Nephron progenitor cell (in vitro differentiated cells): ENCODE results near the gene TSPAN32.

Experiments
- DNase-seq: peaks from one replicate; pipeline ENCODE4 v3.0.0; 2021
- H3K27ac Mint-ChIP-seq: 2 replicates; pipeline ENCODE4 v1.8.0; 2021; ENCODE audit warnings: mild to moderate bottlenecking, moderate library complexity, mixed read lengths
- H3K27me3 Mint-ChIP-seq: 2 replicates; pipeline ENCODE4 v1.8.0; 2021; ENCODE audit warnings: mild to moderate bottlenecking, low read depth, mixed read lengths; ENCODE audit not compliant: poor library complexity
- H3K36me3 Mint-ChIP-seq: 2 replicates; pipeline ENCODE4 v1.8.0; 2021; ENCODE audit warnings: low read depth, mixed read lengths
- H3K4me1 Mint-ChIP-seq: 2 replicates; pipeline ENCODE4 v1.8.0; 2021; ENCODE audit warnings: mixed read lengths
- H3K4me3 Mint-ChIP-seq: 2 replicates; pipeline ENCODE4 v1.8.0; 2021; ENCODE audit warnings: mild to moderate bottlenecking, moderate library complexity, mixed read lengths
- H3K9me3 Mint-ChIP-seq: 2 replicates; pipeline ENCODE4 v1.8.0; 2021; ENCODE audit warnings: mild to moderate bottlenecking, moderate library complexity, mixed read lengths
- TF ChIP-seq, protein P1 (sequence below): fragments of 200-600 bp; sonication (generic); IDR thresholded peaks from 2 replicates; pipeline ENCODE4 v1.5.0; 2021; ENCODE audit warnings: antibody characterized with exemption

The TSPAN32 gene

DNA sequence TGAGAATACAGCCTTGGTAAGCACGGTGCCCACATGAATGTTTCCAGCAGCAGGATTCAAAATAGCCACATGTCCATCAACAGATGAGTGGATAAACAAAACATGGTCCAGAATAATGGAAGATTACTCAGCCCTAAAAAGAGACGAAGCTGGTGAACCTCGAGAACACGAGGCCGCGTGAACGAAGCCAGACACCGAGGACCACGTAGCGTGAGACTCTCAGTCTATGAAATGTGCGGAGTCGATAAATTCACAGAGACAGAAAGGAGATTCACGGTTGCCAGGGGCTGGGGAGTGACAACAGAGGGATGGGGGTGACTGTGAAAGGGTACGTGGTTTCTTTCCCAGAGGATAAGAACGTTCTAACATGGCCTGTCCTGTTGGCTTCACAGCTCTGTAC, 28.5 kb upstream of the TSPAN32 start:
- no peak for DNase-seq
- Mint-ChIP-seq H3K27me3 (peaks cover 69% of the 10 kb centered on the region), H3K27ac (peak overlapping the region; percentile 28), H3K9me3 (peaks cover 16% of the 10 kb centered on the region), H3K4me3 (no peak overlapping the region), H3K4me1 (peaks cover 9% of the 10 kb centered on the region), H3K36me3 (no peaks in the 10 kb centered on the region)
- TF ChIP-seq, protein P1, sequence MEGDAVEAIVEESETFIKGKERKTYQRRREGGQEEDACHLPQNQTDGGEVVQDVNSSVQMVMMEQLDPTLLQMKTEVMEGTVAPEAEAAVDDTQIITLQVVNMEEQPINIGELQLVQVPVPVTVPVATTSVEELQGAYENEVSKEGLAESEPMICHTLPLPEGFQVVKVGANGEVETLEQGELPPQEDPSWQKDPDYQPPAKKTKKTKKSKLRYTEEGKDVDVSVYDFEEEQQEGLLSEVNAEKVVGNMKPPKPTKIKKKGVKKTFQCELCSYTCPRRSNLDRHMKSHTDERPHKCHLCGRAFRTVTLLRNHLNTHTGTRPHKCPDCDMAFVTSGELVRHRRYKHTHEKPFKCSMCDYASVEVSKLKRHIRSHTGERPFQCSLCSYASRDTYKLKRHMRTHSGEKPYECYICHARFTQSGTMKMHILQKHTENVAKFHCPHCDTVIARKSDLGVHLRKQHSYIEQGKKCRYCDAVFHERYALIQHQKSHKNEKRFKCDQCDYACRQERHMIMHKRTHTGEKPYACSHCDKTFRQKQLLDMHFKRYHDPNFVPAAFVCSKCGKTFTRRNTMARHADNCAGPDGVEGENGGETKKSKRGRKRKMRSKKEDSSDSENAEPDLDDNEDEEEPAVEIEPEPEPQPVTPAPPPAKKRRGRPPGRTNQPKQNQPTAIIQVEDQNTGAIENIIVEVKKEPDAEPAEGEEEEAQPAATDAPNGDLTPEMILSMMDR, result no peak

- no peaks in the 10 kb centered on the region for H3K36me3 Mint-ChIP-seq
- H3K9me3 Mint-ChIP-seq, result peaks cover 17% of the 10 kb centered on the region
- H3K4me3 Mint-ChIP-seq, result no peak overlapping the region
- no peak overlapping the region for H3K27ac Mint-ChIP-seq
- H3K27me3 Mint-ChIP-seq, result peaks cover 65% of the 10 kb centered on the region
- DNase-seq, result no peak
- TF ChIP-seq, protein P1, result no peak
- peaks cover 4% of the 10 kb centered on the region for H3K4me1 Mint-ChIP-seq
These were observed 28.0 kb upstream of the TSPAN32 start for GRCh38 chr11:2273771-2274170.

DNA sequence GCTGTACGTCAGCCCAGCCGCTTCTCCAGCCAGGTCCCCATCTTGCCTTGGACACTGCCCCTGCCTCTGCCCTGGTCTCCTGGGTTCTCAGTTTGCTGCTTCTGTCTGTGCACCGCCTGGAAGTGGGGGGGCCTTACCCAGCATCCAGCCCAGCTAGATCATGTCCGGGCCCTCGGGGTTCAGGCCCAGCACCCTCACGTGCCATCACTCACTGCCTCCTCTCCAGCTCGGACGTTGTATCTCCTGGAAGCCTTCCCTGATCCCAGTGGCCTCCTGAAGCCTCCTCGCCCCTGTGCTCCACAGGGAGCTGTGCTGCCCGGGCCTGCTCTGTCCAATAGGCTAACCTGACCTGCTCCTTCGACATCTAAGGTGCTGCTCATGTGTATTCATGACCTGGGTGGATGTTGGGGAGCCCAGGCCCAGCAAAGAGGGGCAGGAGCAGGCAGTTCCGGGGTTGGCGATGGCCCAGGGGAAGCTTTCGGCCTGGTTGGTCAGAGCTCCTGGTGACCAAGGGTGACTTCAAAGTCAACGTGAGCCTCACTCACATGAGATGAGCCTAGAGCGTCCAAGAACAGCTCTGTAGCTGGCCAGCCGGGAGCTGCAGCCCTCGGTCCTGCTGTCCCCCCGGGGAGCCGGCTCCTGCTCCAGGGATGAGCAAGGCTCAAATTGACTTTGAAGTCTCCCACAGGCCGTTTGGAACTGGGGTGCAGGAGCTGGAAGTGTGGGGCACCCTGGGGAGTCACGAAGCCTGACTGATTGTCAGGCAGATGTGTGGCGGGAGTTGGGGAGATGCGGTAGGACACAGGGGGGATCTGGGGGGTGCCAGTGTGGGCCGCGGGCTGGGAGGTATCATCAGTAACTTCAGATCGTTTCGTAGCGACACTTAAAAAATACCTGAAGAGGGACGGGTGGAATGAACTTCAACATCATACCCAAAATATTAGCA, 26.2 kb upstream of the TSPAN32 start:
- H3K36me3 Mint-ChIP-seq, result peaks cover 5% of the 10 kb centered on the region
- no peak for DNase-seq
- TF ChIP-seq, protein P1, result no peak
- H3K27me3 Mint-ChIP-seq, result peaks cover 55% of the 10 kb centered on the region
- H3K9me3 Mint-ChIP-seq, result peaks cover 33% of the 10 kb centered on the region
- no peak overlapping the region for H3K4me3 Mint-ChIP-seq
- no peak overlapping the region for H3K27ac Mint-ChIP-seq
- peaks cover 4% of the 10 kb centered on the region for H3K4me1 Mint-ChIP-seq

DNA sequence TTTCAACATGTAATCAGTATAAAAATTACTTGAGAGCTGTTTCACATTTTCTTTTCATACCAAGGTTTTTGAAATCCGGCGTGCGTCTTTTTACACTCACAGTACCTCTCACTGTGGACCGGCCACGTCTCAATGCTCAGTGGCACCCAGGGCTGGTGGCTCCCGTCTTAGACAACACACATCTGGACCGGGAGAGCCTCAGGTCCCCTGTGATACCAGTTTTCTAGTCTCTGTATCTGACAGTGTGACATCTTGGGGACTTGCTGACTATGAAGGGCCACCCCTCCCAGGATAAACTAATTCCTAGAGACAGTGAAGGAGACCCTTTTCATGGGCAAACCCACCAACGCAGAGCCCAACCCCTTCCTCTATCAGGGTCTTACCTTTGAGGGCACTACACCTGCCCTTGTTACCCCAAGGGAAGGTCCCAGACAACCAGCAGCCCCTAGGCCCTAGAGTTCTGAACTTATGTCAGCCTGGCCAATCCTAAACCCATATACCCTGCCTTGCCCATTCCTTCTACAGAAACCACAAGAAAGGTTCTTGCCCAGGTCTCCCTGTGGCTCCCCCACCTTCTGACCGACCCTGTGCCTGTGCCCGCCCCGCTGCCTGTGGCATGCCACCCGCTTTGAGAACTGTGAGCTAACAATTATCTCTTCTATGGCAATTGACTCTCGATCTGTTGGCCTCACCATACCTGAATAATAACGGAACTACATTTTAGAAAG, 25.4 kb upstream of the TSPAN32 start:
- H3K27me3 Mint-ChIP-seq, result peaks cover 48% of the 10 kb centered on the region
- TF ChIP-seq, protein P1, result no peak
- H3K9me3 Mint-ChIP-seq, result peaks cover 34% of the 10 kb centered on the region
- no peak overlapping the region for H3K4me3 Mint-ChIP-seq
- no peak for DNase-seq
- H3K4me1 Mint-ChIP-seq, result peaks cover 4% of the 10 kb centered on the region
- no peak overlapping the region for H3K27ac Mint-ChIP-seq
- peaks cover 5% of the 10 kb centered on the region for H3K36me3 Mint-ChIP-seq

DNA sequence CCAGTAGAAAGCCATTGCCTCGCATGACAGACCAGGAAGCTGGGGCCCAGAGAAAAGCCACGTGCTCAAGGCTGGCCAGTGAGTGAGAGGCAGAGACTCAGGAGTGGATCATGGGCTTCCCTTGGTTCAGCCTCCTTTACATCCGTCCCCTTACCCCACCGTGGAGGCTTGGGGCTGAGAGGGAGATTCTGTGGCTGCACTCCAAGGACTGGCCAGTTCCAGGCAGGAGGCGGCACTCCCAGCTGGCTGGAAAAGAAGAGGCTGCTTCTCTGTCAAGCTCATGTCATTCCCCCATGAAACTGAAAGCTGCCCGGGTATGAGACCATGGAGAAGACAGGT, 24.8 kb upstream of the TSPAN32 start:
- H3K4me3 Mint-ChIP-seq, result no peak overlapping the region
- no peak for DNase-seq
- no peak overlapping the region for H3K27ac Mint-ChIP-seq
- TF ChIP-seq, protein P1, result no peak
- H3K9me3 Mint-ChIP-seq, result peaks cover 39% of the 10 kb centered on the region
- H3K4me1 Mint-ChIP-seq, result peaks cover 4% of the 10 kb centered on the region
- H3K36me3 Mint-ChIP-seq, result peaks cover 5% of the 10 kb centered on the region
- H3K27me3 Mint-ChIP-seq, result peaks cover 47% of the 10 kb centered on the region
